NCI-H460 (cell line): ENCODE measurements around the gene KIF25. TPM values are rescaled to one million over a fixed set of nuclear protein-coding genes. Genes with fewer than 3 reads are reported as not detected.

Source experiments
- DNase-seq: peaks from one replicate; pipeline ENCODE4 v3.0.0-alpha.2; 2016; ENCODE audit warnings: low read depth; ENCODE audit errors: extremely low read depth
- total RNA-seq: library from RNA; depleted of rRNA; stranded (reverse); fragments of >200 nt; shearing (Covaris generic); gene quantifications from 2 replicates; pipeline ENCODE4 v1.2.3, GENCODE V29; 2014

KIF25 gene
- total RNA-seq, 1 experiment from 2014 or later, result not detected

DNA sequence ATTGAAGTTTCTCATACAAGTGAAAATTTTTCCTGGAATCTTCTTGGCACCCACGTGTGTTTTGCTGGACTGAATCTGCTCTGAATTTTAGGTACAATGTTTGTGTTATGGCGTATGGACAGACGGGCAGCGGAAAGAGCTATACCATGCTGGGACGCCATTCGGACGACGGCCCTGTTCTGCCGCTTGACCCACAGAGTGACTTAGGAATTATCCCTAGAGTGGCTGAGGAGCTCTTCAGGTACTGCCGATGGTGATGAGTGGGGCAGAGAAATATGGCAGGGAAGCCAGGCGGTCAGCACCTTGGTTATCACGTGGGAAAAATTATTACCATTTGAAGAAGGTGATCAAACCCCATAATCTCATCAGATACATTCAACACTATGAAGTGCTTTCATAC is 36.3 kb downstream of the KIF25 start:
- DNase-seq, result no peak

- no peak for DNase-seq
These were observed 37.1 kb downstream of the KIF25 start for GRCh38 chr6:168034537-168034936.

DNA sequence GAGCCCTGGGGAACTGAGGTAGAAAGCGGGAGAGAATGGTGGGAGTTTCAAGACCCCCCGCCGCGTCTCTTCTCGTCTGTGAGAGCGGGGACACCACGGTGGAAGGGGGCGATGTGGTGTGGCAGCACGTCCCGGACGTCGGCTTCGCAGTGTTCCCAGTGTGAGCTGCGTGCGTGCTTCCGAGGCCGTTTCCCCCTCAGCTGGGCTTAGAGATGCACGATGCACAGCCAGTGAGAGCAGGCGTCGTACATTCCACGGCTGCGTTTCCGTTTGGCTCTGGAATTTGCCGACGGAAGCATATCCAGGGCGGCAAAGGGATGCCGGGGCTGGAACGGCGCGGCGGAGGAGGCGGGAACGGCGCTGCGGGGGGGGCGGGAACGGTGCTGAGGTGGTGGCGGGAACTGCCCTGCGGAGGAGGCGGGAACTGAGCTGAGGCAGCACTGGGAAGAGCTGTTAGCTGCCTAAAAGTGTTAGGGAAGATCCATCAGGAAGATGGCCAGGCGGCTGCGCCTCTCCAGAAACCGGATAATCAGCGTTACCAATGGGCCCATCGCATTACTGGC is 37.7 kb downstream of the KIF25 start:
- DNase-seq, result peak; percentile 33

GRCh38 chr6:168035661-168036545 is 38.4 kb downstream of the KIF25 start:
- no peak for DNase-seq

DNA sequence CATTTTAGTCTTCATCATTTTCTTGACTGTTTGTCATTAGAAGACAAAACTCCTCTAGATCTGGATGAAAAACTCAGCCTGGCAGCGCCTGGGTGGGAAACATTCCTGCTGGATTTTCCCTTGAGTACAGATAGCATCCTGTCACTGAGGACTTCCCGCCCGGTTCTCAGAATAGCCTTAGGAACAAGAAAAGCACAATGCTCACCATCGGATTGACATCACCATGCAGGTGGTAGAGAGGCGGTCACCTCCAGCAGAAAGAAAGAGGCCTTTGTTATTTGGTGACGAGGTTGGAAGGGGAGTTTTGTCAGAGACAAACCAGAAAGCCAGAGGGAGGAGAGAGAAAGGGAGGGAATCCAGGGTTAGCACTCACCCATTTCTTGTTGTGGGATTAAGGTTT is 39.8 kb downstream of the KIF25 start:
- no peak for DNase-seq

DNA sequence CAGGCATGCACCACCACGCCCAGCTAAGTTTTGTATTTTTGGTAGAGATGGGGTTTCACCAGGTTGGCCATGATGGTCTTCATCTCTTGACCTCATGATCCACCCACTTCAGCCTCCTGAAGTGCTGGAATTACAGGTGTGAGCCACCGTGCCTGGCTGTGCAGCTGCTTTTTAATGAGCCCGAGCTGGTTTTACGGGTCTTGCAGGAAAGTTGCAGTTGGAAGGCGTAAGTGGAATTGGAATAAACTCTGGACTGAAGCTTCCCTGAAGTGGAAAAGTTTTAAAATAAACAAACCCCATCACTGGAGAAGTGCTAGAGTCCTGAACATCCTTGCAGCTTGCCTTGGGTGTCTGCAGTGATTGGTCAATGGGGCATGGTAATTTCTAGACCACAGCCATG is 40.4 kb downstream of the KIF25 start:
- no peak for DNase-seq

DNA sequence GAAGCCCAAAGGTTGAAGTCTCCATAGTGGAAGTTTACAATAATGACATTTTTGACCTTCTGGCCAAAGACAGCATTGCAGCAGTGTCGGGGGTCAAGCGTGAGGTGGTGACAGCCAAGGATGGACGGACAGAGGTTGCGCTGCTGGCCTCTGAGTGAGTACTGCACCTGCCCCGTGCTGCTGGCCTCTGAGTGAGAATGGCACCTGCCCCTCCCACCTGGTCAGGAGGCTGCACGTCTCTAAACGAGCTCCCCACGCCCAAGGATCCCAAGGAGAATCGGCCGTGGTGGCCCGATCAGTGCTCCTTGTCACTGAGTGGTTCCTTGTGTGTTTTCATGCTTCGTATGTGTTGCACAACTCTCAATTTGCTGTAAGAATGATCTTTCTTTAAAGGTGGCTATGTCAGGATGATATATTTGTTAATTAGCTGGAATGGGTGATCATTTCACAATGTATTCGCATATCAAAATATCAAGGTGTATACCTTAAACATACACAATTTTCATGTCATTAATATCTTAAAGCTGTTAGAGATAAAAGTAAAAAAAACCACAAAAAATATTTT is 41.2 kb downstream of the KIF25 start:
- DNase-seq, result no peak

DNA sequence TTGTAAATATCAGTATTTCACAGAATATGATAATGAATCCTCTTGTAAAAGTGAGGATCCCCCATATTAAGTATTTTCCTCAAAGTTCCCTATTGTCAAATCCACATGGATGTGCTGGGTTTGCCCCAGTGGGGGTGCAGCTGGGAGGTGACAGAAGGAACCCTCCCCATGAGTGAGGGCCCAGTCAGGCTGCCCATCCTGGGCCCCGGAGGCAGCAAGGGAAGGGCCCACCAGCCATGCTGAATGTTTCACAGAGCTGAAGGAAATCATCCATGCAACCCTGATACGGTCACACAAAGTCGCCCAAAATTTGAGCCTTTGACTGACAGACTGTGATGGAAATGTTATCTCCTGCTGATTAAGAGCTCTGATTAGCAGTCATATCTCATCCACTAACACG is 41.8 kb downstream of the KIF25 start:
- DNase-seq, result no peak

DNA sequence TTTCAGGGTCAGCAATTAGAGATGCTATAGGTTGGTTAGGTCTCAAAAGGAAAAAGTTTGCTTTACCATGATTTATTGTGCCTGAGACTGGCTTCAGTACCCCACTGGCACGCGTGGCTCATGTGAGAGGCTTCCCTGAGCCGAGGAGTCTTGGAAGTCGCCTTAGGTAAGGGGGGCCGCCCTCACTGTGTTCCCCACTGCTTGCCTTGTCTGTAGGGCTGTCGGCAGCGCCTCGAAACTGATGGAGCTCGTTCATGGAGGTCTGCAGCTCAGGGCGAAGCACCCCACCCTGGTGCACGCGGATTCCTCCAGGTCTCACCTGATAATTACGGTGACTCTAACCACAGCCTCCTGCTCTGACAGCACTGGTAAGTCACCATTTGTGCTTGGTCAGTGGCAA is 42.4 kb downstream of the KIF25 start:
- no peak for DNase-seq

- no peak for DNase-seq
These were observed 43.5 kb downstream of the KIF25 start for GRCh38 chr6:168040856-168041496.

DNA sequence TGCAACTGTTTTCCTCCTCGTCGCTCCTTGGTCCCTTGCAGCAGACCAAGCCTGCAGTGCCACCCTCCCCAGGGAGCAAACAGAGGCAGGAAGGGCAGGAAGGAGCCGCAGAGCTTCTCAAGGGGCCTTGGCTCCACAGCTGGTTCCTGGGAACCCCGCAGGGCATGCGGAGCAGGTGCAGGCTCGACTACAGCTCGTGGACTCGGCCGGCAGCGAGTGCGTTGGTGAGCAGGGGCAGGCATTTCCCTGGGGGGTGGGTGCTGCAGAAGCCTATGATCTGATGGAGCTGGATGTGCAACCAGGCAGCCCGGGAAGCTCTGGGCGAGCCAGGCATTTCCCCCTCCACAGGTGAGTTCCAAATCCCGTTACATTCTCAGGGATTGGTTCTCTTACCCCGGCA is 44.5 kb downstream of the KIF25 start:
- no peak for DNase-seq

DNA sequence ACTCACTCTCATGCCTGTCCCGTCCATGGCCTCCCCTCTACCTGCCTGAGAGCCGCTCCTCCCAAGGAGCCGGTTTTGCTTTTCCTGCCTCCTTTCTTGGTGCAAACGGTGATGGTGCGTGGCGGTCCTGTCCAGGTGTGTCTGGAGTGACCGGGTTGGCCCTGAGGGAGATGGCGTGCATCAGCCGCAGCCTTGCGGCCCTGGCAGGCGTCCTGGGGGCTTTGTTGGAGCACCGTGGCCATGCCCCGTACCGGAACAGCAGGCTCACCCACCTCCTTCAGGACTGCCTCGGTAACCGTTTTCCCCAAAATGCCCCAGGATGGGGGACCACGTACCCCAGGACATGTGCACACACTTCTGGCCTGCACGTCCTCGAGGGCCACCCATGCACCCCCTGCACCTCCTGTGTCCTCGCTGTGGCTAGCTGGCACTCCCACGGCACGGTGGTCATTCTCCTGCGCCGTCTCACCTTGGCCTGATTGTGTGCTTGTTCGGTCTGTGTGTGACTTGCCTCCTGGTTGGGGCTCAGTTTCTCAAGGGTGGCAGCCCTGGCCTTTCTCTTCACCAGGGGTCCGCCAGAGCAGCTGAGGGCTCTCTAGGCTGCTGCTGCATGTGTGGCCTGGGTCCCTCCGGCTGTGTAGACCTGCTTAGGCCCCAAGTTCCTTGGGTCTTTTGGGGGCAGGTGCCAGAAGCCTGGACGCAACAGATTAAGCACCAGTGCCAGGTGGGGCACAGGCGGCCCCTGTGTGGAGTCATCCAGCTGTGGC is 45.1 kb downstream of the KIF25 start:
- DNase-seq, result no peak

DNA sequence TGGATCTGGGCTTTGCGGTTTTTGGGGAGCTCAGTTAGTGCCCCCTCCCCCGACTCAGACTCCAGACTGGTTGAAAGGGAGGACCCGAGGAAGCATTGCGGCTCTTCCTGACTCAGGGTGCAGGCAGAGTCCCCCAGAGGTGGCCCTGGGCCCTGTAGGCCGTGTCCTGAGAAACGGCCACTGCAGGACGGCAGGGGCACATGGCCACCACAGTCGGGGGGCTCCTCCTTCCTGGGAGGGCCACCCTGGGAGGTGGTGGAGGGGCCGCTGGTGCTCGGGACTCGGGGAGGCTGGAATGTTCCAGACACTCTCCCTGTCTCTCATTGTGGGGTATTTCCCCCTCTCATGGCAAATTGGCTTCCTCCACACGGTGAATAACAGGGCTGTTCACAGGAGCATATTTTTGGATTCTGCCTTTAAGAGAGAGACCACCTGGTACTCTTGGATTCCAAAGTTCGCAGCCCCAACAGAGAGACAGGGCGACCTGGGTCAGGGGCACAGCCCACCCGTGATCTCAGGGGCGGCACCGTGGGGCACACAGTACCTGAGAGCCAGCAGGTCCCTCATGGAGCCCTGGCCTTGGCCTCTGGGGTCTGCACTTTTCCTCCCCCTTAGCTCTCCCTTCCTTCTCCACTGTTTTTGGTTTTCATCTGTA is 45.8 kb downstream of the KIF25 start:
- no peak for DNase-seq

DNA sequence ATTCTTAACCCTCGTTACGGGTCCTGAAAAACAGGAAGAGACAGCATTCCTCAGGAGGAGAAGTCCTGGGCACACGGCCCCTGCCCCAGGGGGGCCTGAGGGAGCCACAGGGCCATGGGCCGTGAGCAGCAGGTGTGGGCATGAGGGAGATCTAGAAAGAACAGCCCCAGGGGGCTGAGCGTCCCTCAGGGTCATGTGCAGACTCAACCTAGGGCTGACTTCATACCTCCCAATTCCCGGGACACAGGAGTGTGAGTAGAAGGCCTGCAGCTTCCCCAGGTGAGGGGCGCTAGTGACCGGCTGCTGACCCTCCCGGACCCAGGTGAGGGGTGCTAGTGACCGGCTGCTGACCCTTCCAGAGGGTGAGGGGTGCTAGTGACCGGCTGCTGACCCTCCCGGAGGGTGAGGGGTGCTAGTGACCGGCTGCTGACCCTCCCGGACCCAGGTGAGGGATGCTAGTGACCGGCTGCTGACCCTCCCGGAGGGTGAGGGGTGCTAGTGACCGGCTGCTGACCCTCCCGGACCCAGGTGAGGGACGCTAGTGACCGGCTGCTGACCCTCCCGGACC is 46.5 kb downstream of the KIF25 start:
- DNase-seq, result no peak

- DNase-seq, result no peak
These were observed 47.2 kb downstream of the KIF25 start for GRCh38 chr6:168044521-168045130.

DNA sequence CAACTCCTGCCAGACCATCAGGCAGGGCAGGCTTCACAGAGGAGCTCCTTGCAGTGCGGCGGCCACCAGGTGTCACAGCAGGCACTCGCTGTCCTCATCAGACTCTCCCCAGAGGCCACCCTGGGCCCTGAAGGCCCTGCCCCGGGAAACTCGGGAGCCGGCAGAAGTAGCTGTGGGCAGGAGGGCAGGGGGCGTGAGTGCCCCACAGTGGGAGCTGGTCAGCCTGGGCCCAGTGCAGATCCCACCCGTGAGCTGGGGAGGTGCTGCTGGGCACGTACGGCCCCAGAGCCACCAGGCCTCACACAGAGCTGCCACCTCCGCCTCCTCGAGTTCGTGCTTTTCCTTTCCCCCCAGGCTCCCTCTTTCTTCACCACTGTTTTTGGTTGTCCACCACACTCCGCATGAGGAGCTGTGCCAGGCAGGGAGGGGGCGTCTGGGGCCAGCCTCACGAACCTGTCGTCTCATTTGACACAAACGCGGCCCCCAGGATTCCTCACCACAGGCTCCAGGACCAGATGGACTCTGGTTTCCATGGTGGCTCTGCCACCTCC is 47.7 kb downstream of the KIF25 start:
- DNase-seq, result no peak

DNA sequence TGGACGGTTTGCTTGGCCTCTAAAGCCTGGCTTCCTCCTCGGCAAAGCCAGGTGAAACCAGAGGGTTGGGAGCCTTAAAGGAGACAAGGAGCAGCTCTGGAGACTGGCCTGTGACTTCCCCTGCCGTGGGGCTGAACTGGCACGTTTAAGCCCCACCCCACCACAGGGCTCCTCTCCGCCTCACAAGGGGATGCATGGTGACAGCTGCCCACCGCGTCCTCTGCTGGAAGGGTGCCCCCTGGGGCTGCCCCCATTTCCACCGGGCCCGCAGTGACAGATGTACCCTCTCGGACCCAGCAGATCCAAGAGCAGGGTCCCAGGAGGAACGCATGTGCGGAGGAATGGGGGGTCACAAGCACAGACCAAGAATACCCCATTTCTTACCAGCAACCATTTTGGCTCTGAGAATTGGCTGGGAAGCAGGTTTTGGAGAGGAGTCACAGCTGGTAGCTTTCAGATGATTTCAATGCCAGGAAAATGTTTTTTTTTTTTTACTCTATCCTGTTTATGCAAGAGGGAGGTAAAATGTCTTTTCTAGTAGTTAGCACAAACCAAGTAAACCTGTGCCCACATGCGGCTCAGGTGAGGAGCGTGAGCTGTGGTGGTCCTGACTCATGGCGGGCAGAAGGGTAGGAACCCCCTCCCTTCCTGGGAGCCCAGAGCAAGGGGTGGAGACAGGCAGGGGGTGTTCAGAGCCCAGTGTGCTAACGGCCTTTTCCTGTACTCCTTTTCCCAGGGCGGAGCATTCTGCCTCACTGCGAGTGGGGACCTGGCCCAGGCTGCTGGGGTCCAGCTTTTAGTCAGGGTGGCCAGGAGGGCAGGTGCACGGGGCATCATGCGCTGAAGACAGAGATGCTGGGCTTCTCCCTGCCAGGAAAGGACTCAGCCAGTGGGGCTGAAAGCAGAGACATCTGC is 48.5 kb downstream of the KIF25 start:
- DNase-seq, result no peak

- DNase-seq, result no peak
These were observed 49.2 kb downstream of the KIF25 start for GRCh38 chr6:168046696-168047095.
